ENCODE results near the gene GRK4.
A peak's percentile ranks its signal among the peaks of the same experiment; 100 is the strongest.
"Not testable (repeated sequence)": the region's sequence is repeated elsewhere in the genome, so short reads cannot be mapped to it uniquely, and the experiment has no call there.

The GRK4 gene

DNA sequence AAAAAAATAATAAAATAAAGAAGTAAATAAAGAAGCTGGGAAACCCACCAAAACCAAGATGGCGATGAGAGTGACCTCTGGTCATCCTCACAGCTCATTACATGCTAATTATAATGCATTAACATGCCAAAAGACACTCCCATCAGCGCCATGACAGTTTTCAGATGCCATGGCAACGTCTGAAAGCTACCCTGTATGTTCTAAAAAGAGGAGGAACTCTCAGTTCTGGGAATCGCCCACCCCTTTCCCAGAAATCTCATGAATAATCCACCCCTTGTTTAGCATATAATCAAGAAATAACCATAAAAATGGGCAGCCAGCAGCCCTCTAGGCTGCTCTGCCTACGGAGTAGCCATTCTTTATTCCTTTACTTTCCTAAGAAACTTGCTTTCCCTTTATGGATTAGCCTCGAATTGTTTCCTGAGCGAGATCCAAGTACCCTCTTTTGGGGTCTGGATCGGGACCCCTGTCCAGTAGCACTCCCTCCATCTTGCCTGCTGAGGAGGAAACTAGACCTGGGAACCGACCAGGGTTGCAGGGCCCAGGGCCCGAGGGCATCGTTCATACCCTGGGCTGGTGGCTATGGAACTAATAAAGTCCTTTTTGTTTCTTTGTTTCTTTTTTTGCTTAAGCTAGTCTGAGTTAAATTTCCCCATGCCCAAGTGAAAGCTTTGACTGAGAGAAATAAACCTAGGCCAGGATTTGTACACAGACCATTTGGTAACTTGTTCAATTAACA lies 80.1 kb downstream of the GRK4 start:
- FAIRE-seq, result no peak

- FAIRE-seq, result no peak
Observed at GRCh38 chr4:3044870-3045819, 81.8 kb downstream of the GRK4 start.

GRCh38 chr4:3046162-3046561 lies 82.8 kb downstream of the GRK4 start:
- no peak for FAIRE-seq

DNA sequence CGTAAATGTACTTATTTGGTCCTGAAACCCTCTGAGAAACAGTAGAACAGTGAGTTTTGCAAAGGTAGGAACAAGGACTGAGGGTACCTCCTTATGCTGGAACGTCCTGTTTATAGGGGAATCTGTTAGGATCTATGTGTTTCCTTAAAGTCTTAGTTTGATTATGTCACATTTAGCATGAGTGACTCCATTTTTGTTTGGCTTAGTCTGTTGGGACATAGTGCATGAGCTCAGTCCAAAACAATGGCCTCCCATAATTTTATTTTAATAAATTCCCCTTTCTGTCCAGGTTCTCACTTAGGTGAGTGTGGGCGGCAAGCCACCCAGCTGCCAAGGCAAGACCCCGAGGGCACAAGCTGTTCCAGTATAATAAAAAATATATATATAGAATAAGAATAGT lies 83.3 kb downstream of the GRK4 start:
- no peak for FAIRE-seq

DNA sequence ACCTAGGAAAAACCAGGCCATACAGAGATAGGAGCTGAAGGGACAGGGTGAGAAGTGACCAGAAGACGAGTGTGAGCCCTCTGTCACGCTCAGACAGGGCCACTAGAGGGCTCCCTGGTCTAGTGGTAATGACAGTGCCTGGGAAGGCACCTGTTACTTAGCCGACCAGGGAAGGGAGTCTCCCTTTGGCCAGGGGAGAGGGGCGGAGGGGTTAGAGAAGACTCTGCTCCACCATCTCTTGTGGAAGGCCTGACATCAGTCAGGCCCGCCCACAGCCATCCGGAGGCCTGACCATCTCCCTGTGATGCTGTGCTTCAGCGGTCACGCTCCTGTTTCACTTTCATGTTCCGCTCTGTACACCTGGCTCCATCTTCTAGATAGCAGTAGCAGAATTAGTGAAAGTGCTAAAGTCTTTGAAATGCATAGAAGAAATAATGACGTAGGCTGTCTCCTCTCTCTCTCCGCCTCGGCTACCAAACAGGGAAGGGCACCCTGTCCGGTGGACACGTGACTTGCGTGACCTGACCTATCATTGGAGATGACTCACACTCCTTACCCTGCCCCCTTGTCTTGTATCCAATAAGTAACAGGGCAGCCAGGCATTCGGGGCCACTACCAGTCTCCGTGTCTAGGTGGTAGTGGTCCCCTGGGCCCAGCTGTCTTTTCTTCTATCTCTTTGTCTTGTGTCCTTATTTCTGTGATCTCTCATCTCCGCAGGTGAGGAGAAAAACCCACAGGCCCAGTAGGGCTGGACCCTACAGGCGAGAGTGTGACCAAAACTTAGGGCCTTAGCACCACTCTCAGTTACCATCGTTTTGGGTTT lies 84.3 kb downstream of the GRK4 start:
- FAIRE-seq, result peak; percentile 14

- not testable (repeated sequence) for FAIRE-seq
Observed at GRCh38 chr4:3051141-3051897, 87.9 kb downstream of the GRK4 start.

DNA sequence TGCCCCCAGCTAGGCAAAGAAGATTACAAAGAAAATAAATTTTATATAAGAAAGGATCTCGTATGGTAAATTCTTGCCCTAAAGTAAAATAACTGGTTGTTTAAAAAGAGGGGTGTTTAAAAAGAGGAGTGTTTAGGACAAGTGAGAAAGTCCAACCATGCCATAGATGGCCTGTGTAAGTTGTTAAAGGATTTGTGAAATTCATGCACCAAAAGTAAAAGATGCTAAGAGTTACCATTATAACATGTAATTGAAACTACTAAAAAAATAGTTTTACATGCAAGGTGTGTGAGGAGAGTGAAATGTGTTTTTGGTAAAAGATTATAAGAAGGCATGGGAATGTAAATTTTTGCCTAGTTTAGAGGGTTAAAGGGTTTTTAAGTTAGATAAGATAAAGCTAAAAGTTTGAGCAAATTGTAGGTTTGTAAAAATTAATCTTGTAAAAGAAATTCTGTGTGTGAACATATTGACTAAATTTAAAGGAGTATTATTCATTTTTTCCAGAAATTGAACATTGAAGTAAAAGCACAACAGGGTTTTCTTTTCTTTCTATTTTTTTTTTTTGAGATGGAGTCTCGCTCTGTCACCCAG lies 90.9 kb downstream of the GRK4 start:
- no peak for FAIRE-seq

DNA sequence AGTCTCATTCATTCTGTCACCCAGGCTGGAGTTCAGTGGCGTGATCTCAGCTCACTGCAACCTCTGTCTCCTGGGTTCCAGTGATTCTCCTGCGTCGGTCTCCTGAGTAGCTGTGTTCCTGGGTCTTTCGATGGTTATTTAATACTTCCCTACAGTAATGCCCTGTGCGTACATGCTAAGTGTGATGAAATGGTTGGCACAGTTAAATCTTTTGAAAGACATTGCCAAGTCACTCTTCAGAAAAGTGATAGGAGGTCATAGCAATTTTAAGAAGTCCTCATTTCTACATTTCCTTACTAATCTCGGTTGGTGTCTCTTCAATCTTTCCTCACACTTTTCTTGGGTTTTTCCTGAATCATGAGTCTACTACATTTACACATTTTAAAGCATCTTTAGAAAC lies 96.6 kb downstream of the GRK4 start:
- FAIRE-seq, result no peak

GRCh38 chr4:3060946-3061345 lies 97.6 kb downstream of the GRK4 start:
- no peak for FAIRE-seq

DNA sequence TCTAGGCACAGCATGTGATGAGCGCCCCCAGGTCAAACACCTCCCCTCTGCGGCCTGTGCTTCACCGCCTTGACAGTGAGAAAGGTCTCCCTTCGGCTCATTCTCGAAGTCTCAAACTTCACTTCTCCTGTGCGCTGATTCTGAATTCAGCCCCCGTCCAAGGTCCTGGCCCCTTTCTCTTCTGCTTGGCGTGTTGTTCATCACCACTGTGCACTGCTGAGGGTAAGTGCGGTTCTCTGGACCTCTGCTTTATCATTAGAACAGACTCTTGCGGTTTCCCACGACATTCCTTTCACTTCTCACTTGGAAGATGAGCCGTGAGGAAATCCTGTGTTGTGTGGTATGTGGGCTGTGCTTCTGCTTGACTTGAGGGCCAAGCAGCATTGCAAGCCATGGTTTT lies 99.1 kb downstream of the GRK4 start:
- no peak for FAIRE-seq

- no peak for FAIRE-seq
Observed at GRCh38 chr4:3065551-3065950, 102.2 kb downstream of the GRK4 start.

DNA sequence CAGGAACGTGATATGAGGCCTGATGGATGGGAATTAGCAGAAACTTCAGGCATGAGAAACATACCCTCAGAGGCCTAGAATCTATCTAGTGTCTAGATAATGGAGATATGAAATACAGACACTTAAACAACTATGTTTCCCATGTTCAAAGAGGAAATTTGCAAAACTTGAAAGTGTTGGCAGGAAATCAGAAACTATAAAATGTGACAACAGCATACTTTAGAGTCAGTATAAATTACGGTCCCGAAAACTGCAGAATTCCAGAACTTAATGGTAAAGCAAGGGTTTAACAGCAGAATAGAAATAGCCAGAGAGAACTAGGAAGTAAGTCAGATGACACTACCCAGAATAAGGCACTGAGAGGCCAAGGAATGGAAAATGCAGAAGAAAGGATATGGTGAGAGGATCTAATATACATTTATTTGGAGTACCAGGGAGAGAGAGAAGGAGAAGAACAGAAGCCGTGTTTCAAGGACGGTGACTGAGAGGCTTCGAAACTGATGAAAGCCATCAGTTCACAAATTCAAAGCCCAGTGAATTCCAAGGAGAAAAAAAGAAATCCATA lies 103.5 kb downstream of the GRK4 start:
- FAIRE-seq, result no peak

DNA sequence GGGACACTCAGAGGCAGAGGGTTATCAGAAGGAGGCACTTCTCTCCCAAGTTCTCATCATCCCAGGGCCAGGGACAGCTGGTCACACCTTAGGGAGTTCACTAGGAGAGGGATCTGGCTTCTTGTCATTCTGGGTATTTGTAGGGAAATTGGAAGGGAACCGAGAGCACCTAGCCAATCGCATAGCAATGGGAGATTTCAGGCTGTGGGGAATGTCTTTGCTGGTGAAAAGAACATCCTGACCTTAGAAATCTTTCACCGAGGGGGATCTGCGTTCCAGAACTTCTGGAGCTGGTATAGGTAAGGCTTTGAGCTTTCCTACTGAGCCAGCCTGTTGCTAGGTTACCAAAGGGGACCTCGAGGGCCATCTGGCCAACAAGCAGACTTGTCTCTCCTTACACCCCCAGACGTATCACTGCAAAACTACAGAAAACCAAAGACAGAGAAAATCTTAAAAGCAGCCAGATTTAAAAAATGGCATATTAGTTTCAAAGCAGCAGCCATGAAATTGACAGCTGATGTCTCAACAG lies 104.2 kb downstream of the GRK4 start:
- FAIRE-seq, result no peak

- no peak for FAIRE-seq
Observed at GRCh38 chr4:3069661-3070199, 106.4 kb downstream of the GRK4 start.

- FAIRE-seq, result no peak
Observed at GRCh38 chr4:3070709-3071500, 107.5 kb downstream of the GRK4 start.

DNA sequence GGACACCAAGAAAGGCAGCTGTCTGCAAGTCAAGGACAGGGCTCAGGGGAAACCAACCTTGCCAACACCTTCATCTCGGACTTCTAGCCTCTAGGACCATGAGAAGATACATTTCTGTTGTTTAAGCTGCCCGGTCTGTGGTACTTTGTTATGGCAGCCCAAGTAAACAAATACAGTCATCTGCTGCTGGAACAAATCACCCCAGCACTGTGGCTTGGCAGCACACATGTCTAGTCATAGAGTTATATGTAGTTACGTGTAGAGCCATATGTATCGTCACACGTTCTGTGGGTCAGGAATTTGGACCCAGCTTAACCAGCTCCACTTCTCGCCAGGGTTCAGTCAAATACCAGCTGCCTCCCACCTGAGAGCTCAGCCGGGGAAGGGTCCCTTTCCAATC lies 108.4 kb downstream of the GRK4 start:
- FAIRE-seq, result no peak

DNA sequence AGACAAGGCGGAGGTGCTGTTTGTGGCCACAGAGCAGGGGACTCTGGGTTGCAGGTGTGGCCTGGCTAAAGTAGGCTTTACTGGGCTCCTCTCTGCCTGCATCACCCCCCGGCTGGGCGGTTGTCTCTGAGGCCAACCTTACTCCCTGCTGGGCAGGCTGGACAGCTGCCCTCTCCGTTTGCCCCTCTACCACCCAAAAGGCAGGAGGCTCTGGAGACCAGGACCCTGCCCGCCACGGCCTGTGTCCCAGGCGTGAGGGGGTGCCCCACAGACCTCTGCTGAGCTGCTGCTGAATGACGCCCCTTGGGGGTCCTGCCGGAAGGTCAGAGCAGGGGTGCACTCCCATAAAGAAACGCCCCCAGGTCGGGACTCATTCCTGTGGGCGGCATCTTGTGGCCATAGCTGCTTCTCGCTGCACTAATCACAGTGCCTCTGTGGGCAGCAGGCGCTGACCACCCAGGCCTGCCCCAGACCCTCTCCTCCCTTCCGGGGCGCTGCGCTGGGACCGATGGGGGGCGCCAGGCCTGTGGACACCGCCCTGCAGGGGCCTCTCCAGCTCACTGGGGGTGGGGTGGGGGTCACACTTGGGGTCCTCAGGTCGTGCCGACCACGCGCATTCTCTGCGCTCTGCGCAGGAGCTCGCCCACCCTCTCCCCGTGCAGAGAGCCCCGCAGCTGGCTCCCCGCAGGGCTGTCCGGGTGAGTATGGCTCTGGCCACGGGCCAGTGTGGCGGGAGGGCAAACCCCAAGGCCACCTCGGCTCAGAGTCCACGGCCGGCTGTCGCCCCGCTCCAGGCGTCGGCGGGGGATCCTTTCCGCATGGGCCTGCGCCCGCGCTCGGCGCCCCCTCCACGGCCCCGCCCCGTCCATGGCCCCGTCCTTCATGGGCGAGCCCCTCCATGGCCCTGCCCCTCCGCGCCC lies 110.0 kb downstream of the GRK4 start:
- FAIRE-seq, result no peak

DNA sequence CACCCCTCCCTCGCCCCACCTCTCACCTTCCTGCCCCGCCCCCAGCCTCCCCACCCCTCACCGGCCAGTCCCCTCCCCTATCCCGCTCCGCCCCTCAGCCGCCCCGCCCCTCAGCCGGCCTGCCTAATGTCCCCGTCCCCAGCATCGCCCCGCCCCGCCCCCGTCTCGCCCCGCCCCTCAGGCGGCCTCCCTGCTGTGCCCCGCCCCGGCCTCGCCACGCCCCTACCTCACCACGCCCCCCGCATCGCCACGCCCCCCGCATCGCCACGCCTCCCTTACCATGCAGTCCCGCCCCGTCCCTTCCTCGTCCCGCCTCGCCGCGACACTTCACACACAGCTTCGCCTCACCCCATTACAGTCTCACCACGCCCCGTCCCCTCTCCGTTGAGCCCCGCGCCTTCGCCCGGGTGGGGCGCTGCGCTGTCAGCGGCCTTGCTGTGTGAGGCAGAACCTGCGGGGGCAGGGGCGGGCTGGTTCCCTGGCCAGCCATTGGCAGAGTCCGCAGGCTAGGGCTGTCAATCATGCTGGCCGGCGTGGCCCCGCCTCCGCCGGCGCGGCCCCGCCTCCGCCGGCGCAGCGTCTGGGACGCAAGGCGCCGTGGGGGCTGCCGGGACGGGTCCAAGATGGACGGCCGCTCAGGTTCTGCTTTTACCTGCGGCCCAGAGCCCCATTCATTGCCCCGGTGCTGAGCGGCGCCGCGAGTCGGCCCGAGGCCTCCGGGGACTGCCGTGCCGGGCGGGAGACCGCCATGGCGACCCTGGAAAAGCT lies 110.9 kb downstream of the GRK4 start, which contains the start of the genes HTT and HTT-AS:
Gene HTT (plus strand): TSS at position 604 of the 768 bp plus-strand sequence. CDS start 145 bp downstream, at position 749.
Gene HTT-AS (minus strand): TSS at position 461 of the 768 bp plus-strand sequence.
- FAIRE-seq, result no peak

Data from colon (tissue), 2 donors.